NCI-H446 treated with DMSO at 0.1 percent for 48 hours (cell line): ENCODE data around the gene MARVELD3.

Experiments used
- DNase-seq: peaks from one replicate; lab custom pipeline; 2025; lab: John Stamatoyannopoulos, UW

Gene MARVELD3

DNA sequence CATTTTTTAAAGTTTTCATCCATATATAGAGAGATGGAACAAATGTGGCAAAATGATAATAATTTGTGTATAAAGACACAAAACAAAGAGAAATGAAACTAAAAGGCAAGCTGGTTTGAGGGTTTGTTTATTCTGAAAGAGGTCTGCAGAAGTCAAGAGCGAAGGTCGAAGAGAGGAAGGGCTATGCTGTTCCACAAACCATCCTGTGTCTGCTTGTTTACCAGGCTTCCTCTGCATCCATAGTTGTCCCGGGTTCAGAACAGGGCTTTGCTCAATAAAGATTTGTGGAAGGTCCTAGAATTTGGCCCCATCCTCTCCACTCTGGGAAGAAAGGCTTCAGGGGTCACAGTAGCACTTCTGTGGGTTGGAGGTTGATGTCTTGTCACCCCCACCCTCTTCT lies 2.4 kb upstream of the MARVELD3 start:
- no peak for DNase-seq

DNA sequence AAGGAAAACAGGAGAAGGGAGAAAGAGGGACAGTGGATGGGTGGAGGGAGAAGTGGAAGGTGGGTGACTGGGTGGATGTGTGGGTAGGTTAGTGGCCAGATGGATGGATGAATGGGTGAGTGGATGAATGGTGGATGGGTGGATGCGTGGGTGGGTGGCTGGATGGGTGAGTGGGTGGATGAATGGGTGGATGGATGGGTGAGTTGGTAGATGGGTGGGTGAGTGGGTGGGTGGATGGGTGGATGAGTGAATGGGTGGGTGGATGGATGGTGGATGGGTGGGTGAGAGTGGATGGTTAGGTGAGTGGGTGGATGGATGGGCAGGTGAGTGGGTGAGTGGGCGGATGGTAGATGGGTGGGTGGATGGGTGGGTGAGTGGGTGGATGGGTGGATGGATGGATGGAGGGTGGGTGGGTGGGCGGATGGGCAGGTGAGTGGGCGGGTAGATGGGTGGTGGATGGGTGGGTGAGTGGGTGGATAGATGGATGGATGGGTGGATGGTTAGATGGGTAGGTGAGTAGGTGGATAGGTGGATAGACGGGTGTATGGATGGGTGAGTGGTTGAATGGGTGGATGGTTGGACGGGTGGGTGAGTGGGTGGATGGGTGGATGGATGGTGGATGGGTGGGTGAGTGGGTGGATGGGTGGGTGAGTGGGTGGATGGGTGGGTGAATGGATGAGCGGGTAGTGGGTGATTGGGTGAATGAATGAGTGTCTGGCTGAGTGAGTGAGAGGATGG lies 702 bp upstream of the MARVELD3 start:
- DNase-seq, result no peak

DNA sequence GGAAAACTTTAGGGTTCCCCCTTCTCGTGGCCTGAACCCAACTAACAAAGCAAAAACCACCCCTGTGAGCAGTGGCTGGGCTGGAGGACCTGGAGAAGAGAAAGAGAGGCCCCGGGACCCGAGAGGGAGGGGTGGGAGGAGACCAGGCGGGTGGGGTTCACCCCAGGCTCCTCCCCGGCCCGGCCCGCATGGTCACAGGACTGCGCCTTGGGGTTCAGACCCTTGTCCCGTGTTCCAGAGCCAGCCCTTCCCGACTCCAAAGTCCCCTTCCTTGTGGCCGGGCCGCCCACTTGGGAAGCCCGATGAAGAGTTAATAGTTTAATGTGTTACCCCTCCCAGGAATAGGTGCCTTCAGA lies 852 bp downstream of the MARVELD3 start:
- DNase-seq, result no peak

DNA sequence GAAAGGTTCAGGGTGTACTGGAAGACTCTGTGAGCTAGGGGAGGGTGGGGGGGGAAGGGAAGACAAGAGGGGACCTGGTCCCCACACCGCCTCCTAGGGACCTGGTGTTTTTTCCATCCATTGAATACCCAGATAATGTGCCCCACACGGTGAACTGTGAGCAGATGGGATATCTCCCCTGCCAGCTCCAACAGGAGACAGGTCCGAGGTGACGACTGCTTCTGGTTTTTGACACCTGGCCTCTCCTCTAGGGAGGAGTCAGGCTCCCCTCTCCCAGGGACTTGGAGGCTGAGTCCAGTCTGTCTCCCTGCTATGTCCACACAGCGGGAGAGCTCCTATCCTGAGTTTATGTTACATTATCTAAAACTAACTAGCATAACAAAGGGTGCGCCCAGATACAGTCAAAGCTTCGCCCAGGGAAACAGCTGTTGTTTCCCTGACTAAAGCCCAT lies 1.8 kb downstream of the MARVELD3 start:
- no peak for DNase-seq

DNA sequence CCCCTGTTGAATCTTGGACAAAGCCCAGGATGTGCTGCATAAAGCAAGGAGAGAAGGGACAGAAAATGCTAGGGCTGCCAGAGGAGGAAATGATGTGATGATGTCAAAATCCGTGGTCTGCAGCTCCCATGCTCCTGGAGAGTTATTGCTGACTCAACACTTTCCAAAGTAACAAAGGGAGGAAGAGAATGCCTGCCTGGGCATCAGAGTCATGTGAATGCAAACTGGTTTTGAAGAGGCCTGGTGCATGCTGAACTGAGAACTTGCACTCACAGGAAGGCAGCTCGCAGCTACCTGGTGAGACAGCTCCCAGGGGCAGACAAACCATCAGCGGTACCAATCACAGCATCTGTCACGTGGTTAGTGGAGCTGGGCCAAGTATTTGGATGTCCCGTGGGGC lies 2.8 kb downstream of the MARVELD3 start:
- DNase-seq, result no peak

DNA sequence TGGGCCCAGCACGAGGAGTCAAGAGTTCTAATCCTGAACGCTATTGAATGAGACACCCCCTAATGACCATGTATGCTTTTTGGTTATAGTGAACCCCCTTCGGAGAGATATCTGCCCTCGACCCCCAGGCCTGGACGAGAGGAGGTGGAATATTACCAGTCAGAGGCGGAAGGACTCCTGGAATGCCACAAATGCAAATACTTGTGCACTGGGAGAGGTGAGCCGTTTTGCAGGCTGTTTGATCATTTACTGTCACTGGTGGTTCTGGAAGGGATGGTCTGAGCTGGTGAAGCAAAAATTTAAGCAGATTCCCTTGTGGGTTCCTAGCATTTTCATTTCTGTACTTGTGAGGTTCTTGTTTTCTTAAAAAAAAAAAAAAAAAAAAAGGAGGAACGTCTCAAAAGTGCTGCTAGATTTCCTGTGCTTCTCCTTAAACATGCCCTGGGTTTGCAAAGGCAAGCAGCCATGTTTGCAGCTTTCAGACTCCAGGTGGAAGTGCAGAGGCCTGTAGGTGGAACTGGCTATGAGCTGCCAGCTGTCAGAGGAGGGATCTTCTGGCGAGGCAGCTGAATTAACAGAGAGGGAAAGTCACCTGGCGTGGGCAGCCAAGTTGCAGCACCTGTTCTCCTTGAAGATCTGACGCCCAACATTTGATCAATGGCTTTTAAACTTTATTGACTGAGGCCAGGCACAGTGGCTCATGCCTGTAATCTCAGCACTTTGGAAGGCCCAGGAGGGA lies 3.5 kb downstream of the MARVELD3 start:
- DNase-seq, result no peak

DNA sequence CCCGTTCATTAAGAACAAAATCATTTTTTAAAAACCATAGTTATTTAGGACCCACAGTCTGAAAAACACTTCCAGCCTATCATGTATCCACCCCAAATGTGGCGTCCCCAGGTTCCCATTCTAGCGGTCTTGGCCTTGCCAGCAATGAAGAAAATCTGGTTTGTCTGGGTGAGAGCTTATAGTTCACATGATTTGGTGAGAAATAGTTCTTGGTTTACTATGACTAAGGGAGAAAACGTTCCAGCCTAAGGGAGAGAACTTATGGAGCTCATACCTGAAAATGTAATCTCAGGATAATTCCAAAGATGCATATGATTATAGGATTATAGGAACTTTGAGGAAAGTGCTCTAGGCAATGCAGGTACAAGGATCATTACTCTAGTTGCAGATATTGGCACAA lies 4.8 kb downstream of the MARVELD3 start:
- DNase-seq, result no peak

DNA sequence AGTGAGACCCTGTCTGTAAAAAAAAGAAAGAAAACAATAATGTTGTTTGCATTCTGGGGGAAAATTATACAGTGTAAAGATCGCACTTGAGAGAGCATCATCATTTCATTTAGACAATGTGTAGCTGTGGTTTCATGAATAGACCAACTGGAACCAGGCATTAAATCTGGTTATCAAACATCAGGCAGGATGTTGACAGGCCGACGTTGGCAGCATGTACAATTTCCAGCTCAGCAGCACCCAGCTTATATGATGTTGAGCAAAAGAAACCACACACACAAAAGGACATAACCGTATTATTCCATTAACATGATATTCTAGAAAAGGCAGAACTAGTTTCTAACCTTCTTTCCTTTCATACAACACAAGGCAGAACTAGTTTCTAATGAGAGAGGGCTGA lies 5.8 kb downstream of the MARVELD3 start:
- DNase-seq, result no peak

DNA sequence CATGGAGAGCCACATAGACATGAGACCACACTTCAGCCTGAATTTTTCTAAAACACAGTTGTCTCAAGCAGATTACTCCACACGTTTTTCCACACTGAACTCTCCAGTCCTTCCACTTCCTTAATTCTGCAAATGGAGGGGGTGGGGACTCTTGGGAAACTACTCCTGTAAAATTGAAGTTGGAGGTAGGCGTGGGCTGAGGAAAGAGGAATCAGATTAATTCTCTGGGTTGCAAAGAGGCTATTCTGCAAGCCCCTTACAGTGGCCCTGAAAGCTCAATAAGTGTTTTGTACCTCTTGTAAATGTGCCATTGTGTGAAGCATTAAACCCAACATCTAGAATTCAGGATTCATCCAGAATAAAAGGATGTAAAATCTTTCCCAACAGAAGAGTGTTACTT lies 9.6 kb downstream of the MARVELD3 start:
- DNase-seq, result no peak

DNA sequence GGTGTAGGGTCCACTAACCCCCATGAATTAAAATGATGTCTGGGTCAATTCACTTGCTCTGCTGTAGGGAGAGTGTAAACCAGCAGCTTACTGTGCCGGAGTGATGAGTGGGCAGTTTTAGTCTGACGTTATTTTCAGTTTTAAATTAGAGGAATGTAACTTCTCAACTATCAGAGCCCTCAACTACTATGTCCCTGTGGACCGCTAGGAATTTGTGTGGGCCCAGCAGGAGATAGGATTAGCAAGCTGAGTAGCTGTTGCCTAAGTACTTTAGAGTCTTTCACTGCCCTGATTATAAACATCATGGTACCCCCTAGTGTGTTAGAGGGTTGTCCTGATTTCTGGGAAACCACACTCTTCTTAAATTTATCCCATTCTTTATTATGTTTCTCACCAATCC lies 11.4 kb downstream of the MARVELD3 start:
- DNase-seq, result no peak

DNA sequence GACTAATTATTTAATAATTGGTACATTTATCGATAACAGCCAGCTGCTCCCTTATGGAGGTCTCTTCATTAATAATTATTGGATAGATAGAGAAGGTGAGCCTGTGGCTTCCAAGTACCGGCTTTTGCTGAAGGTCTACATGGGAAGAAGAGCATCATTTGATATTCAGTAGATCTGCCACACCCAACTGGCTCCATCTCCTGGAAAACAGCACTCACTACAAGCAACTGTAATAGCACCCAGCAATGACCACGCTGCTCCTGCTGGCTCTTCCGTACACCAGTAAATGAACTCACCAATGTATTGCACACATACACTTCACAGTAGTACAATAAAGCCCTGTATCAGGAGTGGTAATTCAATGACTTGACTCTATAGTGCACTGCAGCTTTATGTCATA lies 19.5 kb downstream of the MARVELD3 start:
- no peak for DNase-seq

DNA sequence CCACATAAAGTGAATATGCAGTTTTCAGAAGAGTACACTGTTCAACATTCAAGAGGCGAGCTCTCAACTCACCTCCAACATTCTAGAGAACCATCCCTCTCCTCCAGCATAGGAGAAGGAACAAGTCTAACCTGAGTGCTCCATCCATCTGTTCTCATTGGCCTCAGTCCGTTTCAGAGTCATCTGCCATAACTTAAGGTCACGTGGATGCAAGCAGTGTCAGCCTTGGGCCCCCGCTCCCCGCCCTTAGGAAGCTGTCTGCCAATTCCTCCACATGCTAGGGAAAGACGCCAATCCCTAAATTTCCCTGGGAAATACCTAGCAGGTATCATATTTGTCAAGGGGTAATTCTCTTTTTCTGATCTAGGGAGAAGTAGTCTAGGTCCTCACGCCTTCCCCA lies 21.4 kb downstream of the MARVELD3 start:
- no peak for DNase-seq

DNA sequence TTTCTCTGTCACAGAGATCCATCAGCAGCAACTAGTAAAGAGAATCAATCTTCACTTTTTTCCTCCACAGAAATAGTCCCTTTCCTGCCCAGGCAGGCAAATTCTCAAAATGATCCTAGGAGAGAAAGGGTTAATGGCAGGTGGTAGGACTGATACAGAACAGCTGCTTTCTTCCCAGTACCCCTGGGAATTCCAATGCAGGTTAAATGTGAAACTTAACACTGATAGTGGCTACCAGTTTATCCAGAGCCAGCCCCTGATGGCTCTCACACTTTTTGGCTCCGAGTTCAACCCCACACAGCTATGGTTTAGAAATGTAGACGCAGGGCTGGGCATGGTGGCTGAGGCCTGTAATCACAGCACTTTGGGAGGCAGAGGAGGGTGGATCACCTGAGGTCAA lies 22.2 kb downstream of the MARVELD3 start:
- DNase-seq, result no peak

DNA sequence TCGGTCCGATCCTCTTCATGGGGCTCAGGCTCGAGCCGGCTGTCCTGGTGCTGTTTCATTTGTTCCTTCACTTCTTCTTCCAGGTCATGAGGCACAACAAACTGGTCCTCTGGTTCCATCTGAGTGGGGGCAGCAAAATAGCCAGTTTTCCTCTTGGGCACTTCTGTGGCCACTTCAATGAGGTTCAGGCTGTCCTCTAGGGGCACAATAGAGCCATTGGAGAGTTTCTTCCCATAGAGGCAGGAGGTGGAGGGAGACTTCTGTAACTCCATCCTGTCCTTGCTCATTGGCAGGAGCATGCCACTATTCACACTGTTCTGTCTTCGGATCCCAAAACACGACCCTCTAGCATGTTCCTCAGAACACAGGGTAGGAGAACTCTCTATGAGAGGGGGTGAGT lies 22.9 kb downstream of the MARVELD3 start:
- no peak for DNase-seq

DNA sequence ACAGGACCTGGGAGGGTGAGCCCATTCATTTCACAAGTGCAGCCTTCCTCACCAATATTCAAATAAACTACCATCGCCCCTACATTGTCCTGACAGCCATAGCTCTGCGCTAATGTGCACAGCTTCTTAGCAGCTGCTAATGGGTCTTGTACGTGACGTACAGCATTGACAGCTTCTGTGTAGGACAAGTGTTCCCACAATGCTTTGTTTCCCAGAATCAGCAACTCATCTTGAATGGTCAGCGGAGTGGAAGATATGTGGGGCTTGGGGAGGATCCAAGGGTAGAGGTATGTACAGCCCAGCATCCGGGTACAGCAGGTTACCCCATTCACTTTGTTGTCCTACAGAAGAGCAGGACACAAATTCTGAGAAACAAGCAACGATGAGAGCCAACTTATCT lies 23.7 kb downstream of the MARVELD3 start:
- no peak for DNase-seq

DNA sequence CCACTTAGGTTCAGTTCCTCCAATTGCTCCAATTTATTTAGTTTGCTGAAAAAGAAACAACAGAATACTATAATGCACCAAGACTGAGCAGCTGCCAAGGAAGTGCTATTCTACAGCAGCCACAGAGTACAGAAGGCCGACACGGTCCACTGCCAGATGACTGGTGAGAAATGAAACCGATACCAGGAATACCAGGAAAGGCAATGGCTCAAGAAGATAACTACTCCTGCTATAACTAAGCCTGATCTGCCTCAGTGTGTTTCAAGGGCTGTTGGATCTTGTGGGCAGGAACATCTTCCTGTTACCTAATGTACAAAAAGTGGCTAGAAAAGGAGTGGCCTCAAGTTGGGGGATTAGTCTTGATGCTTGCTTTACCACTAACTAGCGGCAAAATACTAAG lies 32.8 kb downstream of the MARVELD3 start:
- no peak for DNase-seq

DNA sequence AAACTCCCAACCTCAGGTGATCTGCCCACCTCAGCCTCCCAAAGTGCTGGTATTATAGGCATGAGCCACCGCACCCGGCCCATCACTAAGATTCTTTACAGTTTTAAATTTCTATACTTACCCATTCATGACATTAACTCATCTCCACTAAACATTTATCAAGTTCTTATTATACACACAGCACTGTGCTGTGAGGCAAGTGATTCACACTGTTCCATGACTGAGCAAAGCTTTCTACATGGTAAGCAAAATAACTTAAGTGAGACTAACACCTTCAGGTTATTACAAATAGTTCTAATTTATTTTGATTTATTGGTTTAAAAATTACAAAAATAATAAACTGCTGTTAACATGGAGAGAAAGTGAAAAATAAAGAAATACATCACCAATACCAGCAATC lies 33.5 kb downstream of the MARVELD3 start:
- no peak for DNase-seq

DNA sequence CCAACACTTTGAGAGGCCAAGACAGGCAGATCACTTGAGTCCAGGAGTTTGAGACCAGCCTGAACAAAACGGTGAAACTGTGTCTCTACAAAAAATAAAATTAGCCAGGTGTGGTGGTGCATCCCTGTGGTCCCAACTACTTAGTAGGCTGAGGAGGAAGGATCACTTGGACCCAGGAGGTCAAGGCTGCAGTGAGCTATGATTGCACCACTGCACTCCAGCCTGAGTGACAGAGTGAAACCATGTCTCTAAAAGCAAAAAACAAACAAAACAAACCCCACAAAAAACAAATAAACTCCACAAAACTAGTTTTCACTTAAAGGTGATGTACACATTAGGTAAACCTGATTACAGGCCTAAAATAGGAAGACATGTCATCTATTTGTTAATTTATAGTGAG lies 40.3 kb downstream of the MARVELD3 start:
- DNase-seq, result no peak

DNA sequence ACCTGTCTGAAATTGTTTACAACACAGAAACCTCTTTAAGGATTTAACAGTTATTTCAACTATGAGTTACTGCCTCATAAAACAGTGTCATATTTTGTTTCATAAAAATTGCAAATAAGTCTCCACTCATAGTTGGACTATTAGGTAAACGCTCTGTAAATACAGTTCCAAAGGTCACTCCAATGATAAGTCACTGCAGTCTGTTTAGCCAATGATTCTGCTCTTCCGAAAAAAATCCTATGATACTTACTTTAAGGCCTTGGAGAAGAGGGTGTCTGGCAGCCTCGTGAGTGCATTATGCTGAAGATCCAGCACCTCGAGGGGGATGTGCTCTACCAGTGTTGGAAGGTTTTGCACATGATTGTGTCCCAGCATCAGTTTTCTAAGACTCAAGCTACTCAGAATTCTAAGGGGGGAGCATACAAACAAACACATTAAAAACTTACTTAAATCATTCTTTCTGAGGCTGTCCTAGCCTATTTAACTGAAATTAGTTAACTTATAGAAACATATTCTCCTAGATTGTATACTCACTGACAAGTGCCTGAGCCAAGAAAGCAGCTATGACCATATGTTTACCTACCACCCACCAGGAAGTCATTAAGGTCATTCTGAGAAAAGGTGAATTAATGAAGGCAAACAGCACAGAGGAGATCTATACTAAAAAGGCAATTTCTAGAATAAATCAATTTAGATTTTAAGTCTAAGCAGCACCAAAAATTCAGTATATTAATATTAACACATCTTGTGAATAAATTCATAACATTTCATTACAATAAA lies 41.1 kb downstream of the MARVELD3 start:
- DNase-seq, result no peak

DNA sequence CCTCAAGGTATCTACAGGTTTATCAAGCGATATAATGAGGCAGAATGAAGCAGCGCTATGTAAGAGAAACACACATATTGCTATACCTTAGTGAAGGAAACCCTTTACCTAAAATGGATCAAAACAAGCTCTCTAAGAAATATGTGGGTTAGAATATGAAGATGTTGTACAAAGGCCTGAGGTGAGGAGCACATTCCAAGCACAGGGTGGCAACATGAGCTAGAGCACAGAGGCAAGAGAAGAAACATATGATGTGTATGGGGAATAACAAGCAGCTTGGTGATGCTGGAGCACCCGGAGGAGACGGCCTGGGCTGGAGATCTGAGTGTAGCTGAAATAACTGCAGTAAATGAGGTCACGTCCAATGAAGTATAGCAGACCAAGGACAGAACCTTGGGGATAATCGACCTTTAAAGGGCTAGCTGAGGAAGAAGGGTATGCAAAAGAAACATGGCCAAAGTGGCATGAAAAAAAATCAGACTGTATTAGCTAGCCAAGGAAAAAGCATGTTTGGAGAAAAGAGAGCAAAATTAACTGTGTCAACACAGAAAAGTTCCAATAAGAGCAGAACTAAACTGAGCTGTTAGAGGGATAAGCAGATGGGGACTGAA lies 44.0 kb downstream of the MARVELD3 start:
- DNase-seq, result no peak

DNA sequence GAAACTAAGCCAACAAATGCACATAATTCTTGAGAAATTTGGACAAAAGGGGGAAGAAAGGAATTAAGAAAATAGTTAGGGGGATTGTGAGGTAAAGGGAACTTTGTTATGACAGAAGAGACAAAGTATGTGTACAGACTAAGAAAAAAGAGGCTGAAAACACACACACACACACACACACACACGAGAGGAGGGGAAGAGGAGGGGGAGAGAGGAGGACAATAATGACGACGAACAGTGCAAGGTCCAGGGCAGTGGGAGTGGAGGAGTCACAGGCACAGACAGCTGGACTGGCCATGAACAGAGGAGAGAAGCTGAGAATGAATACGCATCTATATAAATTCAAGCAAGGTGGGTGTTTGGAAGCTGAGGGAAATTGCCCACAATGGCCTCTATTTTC lies 44.6 kb downstream of the MARVELD3 start:
- no peak for DNase-seq

DNA sequence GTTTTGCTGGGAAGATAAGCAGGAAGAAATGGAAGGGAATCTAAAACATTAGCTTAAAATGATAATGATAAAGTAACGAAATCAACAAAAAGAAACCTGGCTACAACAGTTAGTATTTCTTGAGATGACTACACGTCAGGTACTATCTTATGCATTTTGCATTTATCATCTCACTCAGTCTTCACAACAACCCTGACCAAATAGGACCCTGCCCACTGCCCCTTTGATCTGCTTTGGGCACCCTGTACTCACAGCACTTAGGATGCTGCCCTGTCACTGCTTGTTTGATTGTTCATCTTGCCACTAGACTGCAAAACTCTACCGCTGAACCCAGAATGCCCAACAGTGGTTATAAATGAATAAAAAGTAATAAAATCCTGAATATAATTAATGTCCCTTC lies 45.2 kb downstream of the MARVELD3 start:
- no peak for DNase-seq

DNA sequence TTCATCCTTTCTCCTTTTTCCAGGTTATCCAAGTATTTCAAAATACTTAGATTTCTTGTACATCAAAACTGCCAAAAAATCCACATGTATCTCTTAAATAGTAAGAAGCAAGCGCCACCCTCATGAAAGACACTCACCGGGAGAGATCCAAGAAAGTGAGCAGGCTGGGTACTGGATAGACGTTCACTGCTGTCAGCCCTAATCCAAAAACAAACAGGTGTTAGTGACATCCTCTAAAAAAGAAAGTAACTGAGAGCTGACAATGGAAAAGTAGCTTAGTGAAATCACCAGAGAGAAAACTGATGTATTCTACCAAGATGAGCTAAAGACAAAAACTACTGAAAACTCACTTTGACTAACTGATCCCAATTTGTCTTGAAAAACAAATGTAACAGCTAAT lies 46.1 kb downstream of the MARVELD3 start:
- no peak for DNase-seq
